GM19395 (cell line): ENCODE results near the gene CMTM4.

Experiments
- ATAC-seq: cut with Tn5 transposase; IDR thresholded peaks from one replicate; pipeline ENCODE4 v1.9.1; 2021; ENCODE audit warnings: mild to moderate bottlenecking, moderate library complexity; ENCODE audit not compliant: unreplicated experiment

The CMTM4 gene

DNA sequence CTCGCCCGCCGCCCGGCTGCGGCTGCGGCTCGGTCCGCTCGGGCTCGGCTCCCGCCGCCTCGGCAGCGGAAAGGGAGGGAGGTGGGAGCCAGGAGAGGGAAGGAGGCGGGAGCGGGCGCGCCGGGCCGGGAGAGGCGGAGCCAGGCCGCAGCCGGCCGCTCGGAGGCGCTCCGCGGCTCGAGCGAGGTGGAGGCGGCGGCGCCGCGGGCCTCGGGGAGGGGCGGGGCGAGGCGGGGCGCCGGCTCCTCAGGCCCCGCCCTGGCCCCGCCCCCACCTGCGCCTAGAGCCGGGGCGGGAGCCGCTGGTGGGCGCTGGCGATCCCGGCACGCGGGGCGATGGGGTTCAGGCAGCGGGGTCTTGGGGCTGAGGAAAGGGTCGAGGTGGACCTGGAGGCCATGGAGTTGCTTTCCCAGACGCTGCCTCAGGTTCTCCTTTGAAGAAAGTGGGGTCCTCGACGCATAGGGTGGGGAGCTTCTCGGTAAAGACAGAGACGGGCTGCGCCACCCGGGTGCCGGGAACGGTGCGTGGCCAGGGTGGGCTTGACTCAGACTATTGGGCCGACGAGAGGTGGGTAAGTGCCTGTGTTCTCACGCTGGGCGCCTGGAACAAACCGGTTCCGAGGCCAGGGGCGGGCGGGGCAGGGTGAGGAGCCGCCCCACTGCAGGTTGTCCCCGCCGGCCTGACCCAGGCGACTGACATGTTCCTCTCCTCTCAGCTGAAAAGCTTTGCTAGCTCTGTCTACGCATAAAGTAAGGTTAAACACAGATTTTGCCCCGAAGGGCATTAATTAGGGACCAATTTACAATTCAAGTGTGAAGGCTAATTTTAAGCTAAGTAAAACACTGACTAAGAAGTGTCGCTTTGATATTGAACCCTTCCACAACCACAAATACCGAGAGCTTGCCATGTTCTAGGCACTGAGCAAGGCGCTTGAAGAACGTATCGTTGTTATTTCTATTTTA is at the start of gene CMTM4:
Gene CMTM4 (minus strand): TSS at position 75 of the 962 bp plus-strand sequence. CDS start 218 bp downstream, outside the sequence.
- peak; percentile 80 for ATAC-seq

DNA sequence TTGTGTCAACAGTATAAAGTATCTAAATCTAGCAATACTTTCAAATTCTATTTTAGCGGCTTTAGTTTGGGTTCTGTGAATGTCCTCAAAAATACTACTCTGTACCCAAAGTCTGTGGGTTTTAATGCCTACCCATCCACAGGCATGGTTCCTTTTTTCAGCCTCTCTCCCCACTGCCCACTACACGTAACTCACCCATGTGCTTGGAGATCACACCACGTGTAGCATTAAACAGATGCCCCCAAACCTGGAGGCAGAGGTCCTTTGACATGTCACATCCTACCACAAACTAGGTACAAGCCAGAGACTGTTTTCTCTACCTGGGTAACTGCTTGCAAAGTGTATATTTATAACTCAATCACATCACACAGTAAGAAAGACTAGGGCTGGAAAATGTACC is 49.5 kb upstream of the CMTM4 start:
- ATAC-seq = no peak

DNA sequence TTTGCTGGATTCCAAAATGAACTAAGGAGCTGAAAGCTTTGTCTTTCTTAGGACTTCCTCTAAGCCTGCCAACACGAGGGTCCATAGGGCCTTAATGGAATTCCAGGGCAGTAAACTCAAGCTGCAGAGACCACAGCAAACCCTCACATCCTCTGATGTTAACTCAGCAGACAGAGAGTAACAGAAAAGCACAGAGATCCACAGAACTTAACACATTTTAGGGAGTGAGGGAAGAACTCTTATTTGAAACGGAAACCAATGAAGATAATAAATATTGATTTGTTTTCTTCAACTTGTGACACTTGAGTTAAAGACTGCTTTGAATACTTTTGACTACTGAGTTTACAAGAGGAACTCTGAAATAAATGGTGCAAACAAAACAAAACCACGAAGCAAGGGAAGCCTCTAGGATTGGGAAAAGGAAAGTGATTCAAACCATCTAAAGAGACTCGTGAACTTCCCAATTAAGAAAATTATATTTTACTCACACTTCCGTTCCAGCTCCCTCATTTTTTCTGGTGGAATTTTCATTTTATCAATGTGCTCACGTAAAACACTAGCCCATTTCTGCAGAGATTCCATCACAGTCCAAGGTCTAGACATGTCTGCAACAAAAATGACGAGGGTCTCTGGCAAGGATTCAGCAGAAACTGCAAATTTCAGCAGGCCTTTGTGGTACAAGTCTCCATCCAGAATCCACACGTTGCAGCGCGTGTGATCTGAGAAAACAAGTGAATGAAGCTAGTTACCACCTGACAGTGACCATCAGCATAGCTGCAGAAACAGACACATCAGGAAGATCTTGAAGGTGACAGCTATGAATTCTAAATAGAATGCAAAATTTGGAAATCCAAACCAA is 45.6 kb upstream of the CMTM4 start:
- no peak for ATAC-seq

DNA sequence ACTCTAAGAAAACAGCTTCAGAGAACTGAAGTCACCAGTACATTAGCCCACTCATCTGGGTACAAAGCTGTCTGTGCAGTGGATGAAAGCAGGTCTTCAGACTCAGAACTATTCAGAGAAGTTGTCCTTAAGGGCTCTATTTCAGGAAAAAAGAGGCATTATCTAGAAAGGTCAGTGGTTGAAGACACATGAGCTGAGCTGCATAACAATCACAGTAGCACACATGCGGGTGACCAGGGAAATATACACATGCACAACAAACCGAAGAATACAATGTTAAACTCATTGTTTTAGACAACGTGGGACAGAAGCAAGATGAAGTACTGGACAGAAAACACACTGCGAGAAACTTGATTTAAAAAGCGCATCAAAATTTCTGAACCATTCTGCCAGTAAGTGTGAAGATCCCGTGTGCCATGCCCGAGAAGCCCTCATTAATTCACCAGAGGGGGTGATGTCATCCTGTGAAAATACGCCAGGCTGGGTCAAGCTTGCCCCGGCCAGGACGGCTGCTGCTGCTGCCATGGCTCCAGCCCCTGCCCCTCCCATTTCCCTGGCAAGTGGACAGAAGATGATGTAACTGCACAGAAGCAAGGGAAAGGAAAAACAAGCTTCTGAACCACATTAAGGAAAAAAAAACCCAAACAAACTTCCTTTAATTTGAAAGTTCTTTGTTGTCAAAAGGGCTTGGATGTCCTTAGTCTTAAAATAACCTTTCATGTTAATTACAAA is 44.8 kb upstream of the CMTM4 start:
- ATAC-seq = no peak

DNA sequence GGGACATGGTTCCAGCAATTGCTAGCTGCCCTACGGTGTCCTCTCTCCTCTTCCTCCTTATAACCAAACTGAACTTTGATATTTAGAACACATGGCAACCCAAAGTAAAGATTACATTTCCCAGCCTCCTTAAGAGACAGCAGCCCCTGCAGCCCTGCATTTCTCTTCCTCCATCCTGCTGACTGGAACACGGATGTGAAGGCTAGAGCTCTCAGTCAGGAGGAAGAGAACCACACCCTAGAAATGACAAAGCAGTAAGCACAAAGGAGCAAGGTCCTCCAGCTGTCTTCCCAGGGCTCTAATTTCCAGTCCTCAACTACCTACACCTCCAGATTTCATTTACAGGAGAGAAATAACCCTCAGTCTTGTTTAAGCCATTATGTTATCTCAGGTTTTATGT is 44.0 kb upstream of the CMTM4 start:
- ATAC-seq = no peak

DNA sequence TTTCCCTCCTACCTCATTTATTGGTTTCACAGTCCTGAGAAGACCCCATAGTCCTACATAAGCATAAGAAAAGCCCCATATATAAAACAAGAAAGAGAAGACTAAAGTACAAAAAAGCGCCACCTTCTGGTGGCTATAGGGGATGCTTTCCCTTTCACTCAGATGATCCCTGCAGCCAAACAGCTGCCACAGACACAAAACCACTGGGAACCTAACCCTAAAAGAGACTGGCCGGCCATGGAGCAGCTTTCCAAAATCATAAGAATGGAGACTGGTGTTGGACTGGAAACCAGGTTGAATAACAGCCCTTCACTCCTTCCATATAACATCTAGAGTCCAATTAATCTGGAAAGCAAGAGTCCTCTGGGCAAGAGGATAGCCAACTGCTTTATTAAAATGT is 43.5 kb upstream of the CMTM4 start:
- no peak for ATAC-seq

DNA sequence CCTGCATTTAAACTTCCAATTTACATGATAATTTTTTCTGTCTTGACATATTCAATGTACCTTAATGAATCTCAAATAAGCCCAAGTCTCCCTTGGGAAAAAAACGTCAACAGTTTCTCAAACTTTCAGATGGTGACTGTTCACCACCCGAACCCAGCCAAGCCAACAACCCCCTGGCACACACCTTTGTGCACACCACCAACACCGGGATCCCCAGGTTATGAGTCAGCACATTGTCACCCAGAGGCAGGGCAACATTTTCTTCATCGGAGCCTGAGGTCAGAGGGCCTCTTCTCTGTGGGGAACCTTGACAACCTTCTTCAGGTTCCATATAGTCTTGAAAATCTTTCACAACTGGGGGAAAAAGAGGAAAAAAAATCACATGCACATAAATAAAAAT is 39.3 kb upstream of the CMTM4 start:
- ATAC-seq = no peak

DNA sequence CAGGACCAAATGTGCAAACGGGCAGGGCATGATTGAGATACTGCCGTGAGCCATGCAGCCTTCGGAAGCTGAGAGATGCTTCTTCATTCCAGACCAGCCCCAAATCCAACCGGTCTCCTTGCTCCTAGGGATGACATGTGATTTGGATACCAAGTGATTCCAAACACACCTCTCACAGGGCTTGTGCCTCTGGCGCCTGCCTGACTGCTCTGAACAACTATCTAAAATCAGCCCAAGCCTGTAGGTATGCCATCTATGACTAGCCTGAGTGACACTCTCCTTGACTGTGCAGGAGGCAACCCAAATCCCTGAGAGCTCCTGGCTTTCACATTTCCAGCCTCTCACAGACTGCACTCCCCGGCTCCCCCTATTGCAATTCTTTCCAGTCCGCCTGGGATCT is 34.6 kb upstream of the CMTM4 start:
- no peak for ATAC-seq

DNA sequence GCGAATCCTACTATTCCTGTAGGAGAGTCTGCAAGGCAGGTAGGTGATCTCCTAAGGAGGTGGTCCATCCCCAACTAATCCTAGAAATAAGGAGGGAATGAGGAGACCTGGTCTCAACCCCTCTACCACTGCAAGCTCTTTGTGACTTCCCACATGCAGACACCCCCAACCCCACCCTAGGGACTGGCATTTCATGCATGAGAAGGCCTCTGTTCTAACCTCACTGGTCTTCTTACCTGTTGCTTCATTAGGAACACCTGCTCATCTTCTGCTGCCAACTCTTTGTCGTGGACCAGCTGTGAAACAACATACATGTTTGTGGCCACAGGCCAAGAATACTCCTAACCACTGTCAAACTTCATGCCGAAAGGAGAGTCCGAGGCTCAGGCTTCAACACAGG is 32.3 kb upstream of the CMTM4 start:
- no peak for ATAC-seq

DNA sequence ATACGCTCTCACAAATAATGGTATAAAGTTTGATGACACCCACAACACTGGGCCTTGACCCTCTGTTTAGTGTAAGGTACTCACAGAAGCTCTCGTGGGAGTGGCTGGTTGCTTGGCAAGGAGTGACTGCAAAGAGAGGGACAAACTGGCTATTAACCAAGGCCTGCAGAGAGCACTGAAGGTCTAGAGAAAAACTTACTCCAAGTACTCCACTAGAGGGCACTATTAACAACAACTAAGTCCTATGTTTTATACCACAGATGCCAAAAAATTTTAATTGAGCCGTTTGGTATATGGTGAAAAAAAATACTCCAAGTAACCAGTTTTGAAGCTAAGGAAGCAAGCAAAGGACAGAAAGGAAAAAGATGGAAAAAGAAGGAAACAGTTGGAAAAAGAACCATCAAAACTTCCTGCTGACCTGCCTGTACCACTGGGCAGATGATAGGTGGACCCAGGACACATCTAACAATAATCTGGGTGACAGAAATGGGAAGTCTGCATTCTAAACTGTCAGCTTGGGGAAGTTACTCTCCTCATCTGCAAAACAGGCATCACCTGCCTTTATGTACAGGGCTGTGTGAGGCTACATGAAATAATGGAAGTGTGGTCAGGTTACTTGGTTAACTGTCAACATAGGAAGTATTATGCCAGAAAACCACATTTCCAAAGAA is 31.7 kb upstream of the CMTM4 start:
- ATAC-seq = no peak

DNA sequence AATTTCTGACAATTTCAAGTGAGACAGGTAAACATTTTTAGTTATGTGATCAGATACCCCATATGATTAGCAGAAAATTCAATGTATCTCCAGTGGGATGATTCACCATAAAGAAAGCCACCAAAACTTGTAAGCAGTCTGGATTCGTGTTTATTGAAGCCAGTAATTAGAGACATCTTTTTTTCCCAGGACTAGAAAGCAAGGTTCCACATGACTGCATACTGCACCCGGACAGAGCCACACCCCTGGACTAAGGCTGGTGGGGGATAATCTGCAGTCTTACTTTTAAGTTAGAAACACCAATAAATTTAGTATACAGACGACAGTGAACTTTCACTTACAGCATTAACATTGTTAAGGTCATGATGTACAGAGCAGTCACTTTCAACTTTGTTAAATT is 24.2 kb upstream of the CMTM4 start:
- ATAC-seq = no peak

DNA sequence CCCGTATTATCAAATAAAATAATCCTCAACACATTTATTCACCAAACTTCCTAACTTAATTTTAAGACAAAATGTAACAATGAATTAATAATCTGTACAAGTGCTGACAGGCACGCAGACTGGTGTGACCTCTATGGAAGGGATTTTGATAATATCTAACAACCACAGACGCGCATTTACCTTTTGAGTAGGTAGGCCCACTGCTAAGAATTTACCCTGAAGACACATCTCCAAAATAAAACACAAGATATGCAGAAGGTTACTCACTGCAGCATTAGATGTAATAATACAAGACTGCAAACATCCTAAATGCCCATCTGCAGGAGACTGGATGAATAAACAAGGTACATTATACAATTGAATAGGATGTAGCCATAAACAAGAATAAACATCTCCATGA is 22.7 kb upstream of the CMTM4 start:
- no peak for ATAC-seq

DNA sequence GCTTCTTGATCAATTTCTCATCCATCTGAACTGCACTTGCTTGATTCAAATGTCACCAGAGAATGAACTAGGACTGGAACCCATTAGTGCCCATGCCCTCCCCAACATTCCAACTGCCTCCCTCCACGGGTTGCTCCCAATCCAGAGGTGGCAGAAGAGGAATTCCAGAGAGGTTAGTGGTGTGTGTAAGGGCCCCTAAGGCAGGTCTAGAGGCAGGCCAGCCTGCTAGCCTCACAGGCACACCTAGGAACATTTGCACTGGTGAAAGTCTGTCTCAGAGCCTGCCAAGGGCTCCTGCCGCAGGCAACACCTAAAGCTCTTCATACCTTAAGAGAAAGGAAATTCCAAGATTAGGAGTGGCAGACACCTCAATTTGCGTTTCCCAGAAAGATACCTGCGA is 21.2 kb upstream of the CMTM4 start:
- ATAC-seq = no peak

DNA sequence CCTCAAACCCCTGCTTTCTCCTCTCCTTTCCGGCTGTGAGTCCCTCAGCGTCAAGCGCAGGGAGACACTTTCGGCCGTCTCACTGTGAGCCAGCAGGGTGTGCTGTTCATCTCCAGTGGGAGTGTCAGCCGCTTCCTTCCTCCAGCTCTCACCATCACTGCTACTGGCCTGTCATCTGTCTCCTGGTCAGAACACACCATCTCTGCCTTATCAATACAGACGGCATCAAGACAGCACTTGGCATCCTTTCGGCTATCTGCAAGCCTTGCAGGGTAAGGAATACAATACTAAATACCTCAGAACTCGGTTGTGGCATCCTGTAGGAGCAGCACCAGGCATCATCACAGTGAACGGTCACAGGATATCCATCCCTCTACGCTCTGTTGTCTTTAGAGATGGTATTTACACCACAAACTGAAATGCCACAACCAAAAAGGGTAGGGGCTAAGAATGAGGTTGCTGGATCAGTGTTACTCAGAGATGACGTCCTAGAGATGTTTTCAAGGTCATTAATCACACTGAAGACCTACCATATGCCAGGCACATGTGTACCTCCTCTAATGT is 20.7 kb upstream of the CMTM4 start:
- no peak for ATAC-seq

DNA sequence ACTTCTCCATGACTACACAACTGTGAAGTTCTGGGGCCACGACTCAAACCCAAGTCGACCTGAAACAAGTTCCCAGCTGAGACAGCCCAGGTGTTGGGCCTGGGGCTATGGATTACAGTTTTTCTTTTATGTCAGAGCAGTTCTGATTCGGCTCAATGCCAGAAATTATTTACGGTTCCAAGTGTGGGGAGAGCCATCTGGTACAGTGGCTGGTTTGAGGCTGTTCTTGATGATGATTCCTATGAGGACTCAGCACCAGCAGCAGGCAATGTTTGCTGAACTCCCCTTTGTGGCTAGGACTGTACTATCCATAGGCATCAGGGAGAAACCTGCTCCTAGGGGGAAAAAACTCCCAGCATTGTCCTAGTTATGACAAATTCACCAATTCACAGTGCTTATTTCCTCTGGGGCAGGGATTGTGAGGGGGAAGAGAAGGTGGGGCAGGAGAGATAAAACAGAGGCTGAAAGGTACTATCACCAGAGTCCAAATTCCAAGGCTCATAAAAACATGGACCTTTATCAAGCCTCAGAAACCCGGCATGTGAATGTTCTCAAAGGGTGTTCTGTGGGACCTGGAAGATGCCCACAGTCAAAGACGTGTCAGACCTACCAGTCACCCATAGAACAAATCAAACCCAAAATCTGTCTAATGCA is 18.2 kb upstream of the CMTM4 start:
- ATAC-seq = no peak

DNA sequence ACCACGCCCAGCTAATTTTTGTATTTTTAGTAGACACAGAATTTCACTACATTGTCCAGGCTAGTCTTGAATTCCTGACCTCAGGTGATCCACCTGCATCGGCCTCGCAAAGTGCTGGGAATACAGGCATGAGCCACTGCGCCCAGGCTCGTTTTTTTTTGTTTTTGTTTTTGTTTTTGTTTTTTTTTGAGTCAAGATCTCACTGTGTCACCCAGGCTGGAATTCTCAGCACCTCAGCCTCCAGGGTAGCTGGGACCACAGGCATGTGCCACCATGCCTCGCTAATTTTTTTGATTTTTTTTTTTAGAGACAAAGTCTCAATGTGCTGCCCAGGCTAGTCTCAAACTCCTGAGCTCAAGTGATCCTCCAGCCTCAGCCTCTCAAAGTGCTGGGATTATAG is 17.5 kb upstream of the CMTM4 start:
- ATAC-seq = no peak

DNA sequence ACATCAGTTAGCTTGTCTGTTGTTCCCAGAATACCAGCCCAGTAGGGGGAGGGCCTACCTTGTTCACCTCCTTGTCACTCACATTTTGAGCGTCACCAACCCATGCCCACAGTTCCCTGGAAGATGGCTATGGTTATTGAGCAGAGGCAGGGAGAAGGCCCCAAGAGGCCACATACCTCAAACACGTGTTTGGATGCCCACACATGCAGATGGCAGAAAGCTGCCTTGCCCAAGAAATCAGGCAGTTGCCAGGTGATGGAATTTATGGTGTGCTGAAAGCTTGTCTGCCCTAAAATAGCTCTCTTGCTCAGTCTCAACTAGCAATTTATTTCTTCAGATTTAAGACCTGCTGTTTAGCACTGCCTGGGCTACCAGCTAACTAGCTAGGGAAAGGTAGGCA is 16.5 kb upstream of the CMTM4 start:
- ATAC-seq = no peak

DNA sequence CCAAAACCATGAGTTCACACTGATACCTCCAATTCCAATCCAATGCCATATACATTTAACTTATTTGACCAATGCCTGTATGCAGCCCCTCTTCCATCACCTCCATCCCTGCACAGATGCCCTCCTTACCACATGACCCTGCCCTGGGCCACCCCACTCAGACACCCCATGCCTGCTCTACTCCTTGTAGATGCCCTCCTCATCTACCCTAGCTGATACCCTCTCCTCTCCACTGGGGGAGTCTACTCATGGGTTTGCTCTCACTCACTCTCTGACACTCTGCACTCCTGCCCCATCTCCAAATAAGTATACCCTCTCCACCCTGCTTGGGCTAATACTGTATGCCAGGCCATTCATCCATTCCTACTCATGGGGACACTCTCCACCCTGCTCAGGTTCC is 16.0 kb upstream of the CMTM4 start:
- no peak for ATAC-seq

DNA sequence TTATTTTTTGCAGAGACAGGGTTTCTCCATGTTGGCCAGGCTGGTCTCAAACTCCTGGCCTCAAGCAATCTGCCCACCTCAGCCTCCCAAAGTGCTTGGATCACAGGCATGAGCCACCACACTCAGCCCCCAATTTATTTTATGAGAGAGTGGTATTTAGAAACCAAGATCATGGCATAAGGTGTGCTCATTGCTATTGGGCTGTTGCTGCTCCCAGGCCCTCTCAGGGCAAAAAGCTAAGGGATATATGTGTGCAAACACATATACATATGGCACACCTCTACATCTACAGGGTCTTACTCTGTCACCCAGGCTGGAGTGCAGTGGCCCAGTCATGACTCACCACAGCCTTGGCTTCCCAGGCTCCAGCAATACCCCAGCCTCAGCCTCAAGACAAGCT is 15.0 kb upstream of the CMTM4 start:
- ATAC-seq = no peak

DNA sequence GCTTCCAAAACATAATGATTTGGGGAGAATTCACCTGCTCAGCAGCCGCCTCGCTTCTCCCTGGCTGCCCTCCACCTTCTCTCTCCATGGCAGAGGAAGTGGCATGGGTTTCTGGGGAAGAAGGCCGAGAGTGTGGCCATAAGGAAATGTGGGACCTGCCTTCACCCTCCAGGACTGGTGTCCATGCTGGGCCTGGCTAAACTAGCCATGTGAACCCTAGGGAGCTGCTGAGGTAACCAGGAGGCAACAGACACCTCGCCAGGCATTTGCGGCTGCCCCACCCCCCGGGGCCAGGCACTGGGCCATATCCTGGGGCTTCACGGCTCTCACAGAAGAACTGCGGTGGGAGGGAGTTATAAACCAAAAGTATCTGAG is 9.9 kb upstream of the CMTM4 start:
- ATAC-seq = no peak
